Measurements from ENCODE around the gene KRTAP10-4. TPM values are rescaled to one million over a fixed set of nuclear protein-coding genes. Genes with fewer than 3 reads are reported as not detected.

Gene KRTAP10-4
- not detected in 5 replicates for total RNA-seq (2022; extraction: Qiagen RNA extraction; ENCODE audit: low read depth)

GRCh38 chr21:44573630-44574456 lies at the start of gene KRTAP10-4:
TSS of gene KRTAP10-4 (plus strand) at chr21:44573729. CDS start at chr21:44573759, 30 bp downstream.

GRCh38 chr21:44539991-44540666 lies 33.4 kb upstream of the KRTAP10-4 start, which contains the start of gene KRTAP10-1:
TSS of gene KRTAP10-1 (minus strand) at chr21:44540195. CDS start at chr21:44540150, 45 bp downstream.

GRCh38 chr21:44551340-44551961 lies 22.1 kb upstream of the KRTAP10-4 start, which contains the start of gene KRTAP10-2:
TSS of gene KRTAP10-2 (minus strand) at chr21:44551505. CDS start at chr21:44551458, 47 bp downstream.

GRCh38 chr21:44558695-44559094 lies 14.8 kb upstream of the KRTAP10-4 start, which contains the start of gene KRTAP10-3:
TSS of gene KRTAP10-3 (minus strand) at chr21:44558795. CDS start at chr21:44558715, 80 bp downstream.

GRCh38 chr21:44580231-44580821 lies 6.8 kb downstream of the KRTAP10-4 start, which contains the start of gene KRTAP10-5:
TSS of gene KRTAP10-5 (minus strand) at chr21:44580604. CDS start at chr21:44580578, 26 bp downstream.

GRCh38 chr21:44592446-44593311 lies 19.1 kb downstream of the KRTAP10-4 start, which contains the start of gene KRTAP10-6:
TSS of gene KRTAP10-6 (minus strand) at chr21:44592505. CDS start at chr21:44592484, 21 bp downstream.

GRCh38 chr21:44600118-44600978 lies 26.8 kb downstream of the KRTAP10-4 start, which contains the start of gene KRTAP10-7:
TSS of gene KRTAP10-7 (plus strand) at chr21:44600597. CDS start at chr21:44600622, 25 bp downstream.

GRCh38 chr21:44612029-44612486 lies 38.5 kb downstream of the KRTAP10-4 start, which contains the start of gene KRTAP10-8:
TSS of gene KRTAP10-8 (plus strand) at chr21:44612079. CDS start at chr21:44612101, 22 bp downstream.

Other genes starting within 250 kb of the KRTAP10-4 start
- 5.6 to 11.1 TPM (median 8.5 TPM) in 5 replicates for gene CFAP410, start 234.3 kb upstream of the KRTAP10-4 start, total RNA-seq (2022; extraction: Qiagen RNA extraction; ENCODE audit: low read depth)
- gene TRPM2, start 220.1 kb upstream of the KRTAP10-4 start, total RNA-seq (2022; extraction: Qiagen RNA extraction; ENCODE audit: low read depth): 5.2 to 10.6 TPM (median 8.9 TPM) in 5 replicates
- gene LRRC3, start 118.2 kb upstream of the KRTAP10-4 start, total RNA-seq (2022; extraction: Qiagen RNA extraction; ENCODE audit: low read depth): 1.0 to 2.1 TPM (median 1.6 TPM) in 5 replicates
- gene KRTAP10-1, start 33.5 kb upstream of the KRTAP10-4 start, total RNA-seq (2022; extraction: Qiagen RNA extraction; ENCODE audit: low read depth): not detected in 5 replicates
- gene KRTAP10-2, start 22.2 kb upstream of the KRTAP10-4 start, total RNA-seq (2022; extraction: Qiagen RNA extraction; ENCODE audit: low read depth): not detected in 5 replicates
- not detected in 5 replicates for gene KRTAP10-3, start 14.9 kb upstream of the KRTAP10-4 start, total RNA-seq (2022; extraction: Qiagen RNA extraction; ENCODE audit: low read depth)
- gene KRTAP10-5, start 6.9 kb downstream of the KRTAP10-4 start, total RNA-seq (2022; extraction: Qiagen RNA extraction; ENCODE audit: low read depth): not detected in 5 replicates
- not detected in 5 replicates for gene KRTAP10-6, start 18.8 kb downstream of the KRTAP10-4 start, total RNA-seq (2022; extraction: Qiagen RNA extraction; ENCODE audit: low read depth)
- gene KRTAP10-7, start 26.9 kb downstream of the KRTAP10-4 start, total RNA-seq (2022; extraction: Qiagen RNA extraction; ENCODE audit: low read depth): not detected in 5 replicates
- not detected in 5 replicates for gene KRTAP10-8, start 38.4 kb downstream of the KRTAP10-4 start, total RNA-seq (2022; extraction: Qiagen RNA extraction; ENCODE audit: low read depth)
- not detected in 5 replicates for gene KRTAP10-9, start 53.4 kb downstream of the KRTAP10-4 start, total RNA-seq (2022; extraction: Qiagen RNA extraction; ENCODE audit: low read depth)
- gene KRTAP10-10, start 63.6 kb downstream of the KRTAP10-4 start, total RNA-seq (2022; extraction: Qiagen RNA extraction; ENCODE audit: low read depth): not detected in 5 replicates
- gene KRTAP10-11, start 72.7 kb downstream of the KRTAP10-4 start, total RNA-seq (2022; extraction: Qiagen RNA extraction; ENCODE audit: low read depth): not detected in 5 replicates
- not detected in 5 replicates for gene KRTAP12-4, start 80.9 kb downstream of the KRTAP10-4 start, total RNA-seq (2022; extraction: Qiagen RNA extraction; ENCODE audit: low read depth)
- gene KRTAP12-3, start 84.2 kb downstream of the KRTAP10-4 start, total RNA-seq (2022; extraction: Qiagen RNA extraction; ENCODE audit: low read depth): not detected in 5 replicates
- gene KRTAP12-2, start 93.2 kb downstream of the KRTAP10-4 start, total RNA-seq (2022; extraction: Qiagen RNA extraction; ENCODE audit: low read depth): not detected in 5 replicates
- not detected in 5 replicates for gene KRTAP12-1, start 108.4 kb downstream of the KRTAP10-4 start, total RNA-seq (2022; extraction: Qiagen RNA extraction; ENCODE audit: low read depth)
- gene KRTAP10-12, start 123.4 kb downstream of the KRTAP10-4 start, total RNA-seq (2022; extraction: Qiagen RNA extraction; ENCODE audit: low read depth): not detected in 5 replicates
- not detected in 5 replicates for gene TSPEAR, start 137.8 kb downstream of the KRTAP10-4 start, total RNA-seq (2022; extraction: Qiagen RNA extraction; ENCODE audit: low read depth)
- gene UBE2G2, start 228.1 kb downstream of the KRTAP10-4 start, total RNA-seq (2022; extraction: Qiagen RNA extraction; ENCODE audit: low read depth): 29.2 to 37.0 TPM (median 35.4 TPM) in 5 replicates
- gene SUMO3, start 244.3 kb downstream of the KRTAP10-4 start, total RNA-seq (2022; extraction: Qiagen RNA extraction; ENCODE audit: low read depth): 43.1 to 72.9 TPM (median 70.5 TPM) in 5 replicates